ENCODE data around the gene FAM135A.
"Not testable (repeated sequence)": the region's sequence is repeated elsewhere in the genome, so short reads cannot be mapped to it uniquely, and the experiment has no call there.

The FAM135A gene

GRCh38 chr6:70396163-70396562, 17.1 kb upstream of the FAM135A start:
- no peak for DNase-seq

- no peak for DNase-seq
Observed at GRCh38 chr6:70396796-70397729, 16.2 kb upstream of the FAM135A start.

- DNase-seq = no peak
Observed at GRCh38 chr6:70398783-70399728, 14.3 kb upstream of the FAM135A start.

DNA sequence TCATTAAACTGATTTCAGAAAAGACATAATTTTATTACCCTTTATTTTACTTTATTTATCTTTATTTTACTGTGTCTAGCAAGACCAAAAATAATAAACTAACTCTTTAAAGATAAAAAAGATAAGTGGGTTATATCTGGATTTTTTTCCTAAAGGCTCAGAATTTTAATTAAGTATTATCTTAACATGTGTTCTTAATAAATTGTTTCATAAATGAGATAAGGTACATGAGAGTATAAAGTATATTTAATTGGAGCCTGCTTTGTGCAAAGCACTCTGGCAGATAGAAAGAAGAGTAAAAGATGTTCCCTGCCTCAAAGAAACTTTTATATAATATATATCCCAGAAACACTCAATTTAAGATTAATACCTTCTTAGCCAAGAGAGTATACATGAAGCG, 8.7 kb upstream of the FAM135A start:
- no peak for DNase-seq

GRCh38 chr6:70409216-70409615, 4.1 kb upstream of the FAM135A start:
- no peak for DNase-seq

DNA sequence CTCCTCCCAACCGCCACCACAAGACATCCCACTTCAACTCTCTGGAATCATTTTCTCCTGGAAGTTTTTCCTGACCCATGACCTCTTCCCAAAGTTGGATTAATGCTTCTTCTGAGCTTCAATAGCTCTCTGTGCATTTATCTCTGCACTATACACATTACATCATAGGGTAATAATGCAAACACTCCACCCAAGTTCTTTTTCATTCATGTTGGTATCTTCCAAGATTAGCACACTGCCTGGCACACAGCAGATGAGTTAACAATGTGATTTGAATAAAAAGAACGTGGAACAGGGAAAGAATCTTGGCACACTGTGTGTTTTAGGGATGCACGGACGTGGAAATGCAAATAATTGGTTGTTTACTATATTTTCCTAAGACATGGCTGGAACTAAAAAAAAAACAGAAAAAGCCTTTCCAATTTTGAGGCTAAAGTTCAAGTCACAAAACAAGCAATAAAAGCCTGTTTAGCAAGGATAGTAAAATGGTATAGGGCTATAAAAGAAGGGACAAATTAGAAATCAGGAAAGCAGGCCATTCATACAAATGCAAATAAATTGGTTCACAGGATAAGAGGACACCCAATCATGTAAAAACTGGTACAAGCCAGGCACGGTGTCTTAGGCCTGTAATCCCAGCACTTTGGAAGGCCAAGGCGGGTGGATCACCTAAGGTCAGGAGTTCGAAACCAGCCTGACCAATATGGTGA, 1.6 kb upstream of the FAM135A start:
- DNase-seq = no peak

- peak in 1 of 58 donors; percentile 50 for DNase-seq
Observed at GRCh38 chr6:70412252-70413113, 825 bp upstream of the FAM135A start.

DNA sequence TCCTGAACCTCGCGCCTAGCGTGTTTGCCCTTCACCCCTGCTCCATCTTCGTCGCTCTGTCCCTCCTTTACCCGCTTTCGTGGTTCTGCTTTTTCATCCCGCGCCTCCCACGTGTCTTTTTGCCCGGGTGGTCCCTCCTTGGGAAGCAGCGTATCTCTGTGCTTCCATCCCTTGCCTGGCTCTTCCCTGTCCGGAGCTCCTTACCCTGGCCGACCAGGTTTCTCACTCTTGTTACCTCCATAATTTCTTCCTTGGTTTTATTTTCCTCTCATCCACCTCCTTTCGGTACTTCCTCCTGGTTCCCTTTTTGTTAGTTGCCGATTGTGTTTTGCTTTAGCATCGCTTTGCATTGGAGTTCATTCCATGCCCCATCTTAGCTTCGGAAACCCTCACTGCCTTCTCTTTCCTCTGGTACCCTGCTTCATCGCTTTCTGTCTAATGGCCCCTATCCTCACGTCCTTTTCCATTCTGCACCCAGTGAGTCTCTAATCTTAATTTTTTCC, 735 bp downstream of the FAM135A start:
- DNase-seq = peak in 30 of 58 donors; percentile 1 to 60 (median 37)

DNA sequence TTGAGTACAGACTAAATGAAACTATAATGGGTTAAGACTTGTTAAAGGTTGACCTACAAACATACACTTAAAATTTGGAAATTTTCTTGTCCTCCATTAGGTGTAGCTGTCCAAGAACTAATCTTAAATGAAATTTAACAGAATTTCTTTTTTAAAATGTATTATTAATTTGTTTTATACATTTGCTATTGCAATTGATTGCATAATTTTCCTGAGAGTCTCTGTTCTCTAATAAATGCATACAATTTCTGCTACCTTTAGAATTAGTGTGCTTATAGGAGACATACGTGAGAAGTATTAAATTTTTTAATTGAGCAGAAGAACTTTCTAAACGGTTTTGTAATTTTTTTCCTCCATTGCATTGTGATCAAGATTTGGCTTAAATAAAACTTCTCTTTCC, 1.5 kb downstream of the FAM135A start:
- DNase-seq = no peak

GRCh38 chr6:70415247-70415646, 1.9 kb downstream of the FAM135A start:
- DNase-seq = no peak

DNA sequence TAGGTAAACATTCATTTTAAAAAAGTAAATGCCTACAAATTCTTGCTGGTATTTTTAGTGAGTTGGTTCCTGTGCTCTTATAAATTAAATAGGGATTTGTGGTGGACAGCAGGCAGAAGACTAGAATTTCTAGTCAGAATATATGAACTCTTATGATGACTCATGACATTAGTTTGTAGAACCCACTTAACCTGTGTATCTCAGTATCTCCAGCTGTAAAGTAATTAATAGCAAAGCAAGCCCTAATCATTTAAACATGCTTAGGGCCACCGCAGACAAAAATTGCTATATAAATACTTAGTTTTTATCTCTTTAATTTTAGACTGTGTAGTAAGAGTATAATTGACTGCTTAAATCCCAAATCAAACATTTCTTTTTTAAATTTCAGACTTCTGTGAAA, 2.4 kb downstream of the FAM135A start:
- no peak for DNase-seq

DNA sequence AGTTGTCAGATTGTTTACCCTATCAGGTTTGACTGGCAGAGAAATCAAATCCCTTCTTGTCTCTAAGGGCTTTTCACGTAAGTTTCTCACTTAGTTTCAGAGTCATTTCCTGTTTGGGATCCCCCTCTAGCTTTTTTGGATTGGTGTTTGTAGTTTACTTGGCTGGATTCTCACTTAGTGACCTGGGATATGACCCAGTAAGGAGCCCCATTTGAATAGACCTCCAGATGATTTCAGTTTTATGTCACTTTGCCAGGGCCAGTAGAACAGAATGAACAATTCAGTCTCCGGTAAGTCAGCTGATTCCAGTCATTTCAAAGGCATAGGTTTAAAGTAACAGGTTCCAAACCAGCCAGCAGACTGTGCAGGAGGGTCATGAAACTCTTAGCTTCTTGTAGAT, 8.2 kb downstream of the FAM135A start:
- DNase-seq = peak in 1 of 58 donors; percentile 2

DNA sequence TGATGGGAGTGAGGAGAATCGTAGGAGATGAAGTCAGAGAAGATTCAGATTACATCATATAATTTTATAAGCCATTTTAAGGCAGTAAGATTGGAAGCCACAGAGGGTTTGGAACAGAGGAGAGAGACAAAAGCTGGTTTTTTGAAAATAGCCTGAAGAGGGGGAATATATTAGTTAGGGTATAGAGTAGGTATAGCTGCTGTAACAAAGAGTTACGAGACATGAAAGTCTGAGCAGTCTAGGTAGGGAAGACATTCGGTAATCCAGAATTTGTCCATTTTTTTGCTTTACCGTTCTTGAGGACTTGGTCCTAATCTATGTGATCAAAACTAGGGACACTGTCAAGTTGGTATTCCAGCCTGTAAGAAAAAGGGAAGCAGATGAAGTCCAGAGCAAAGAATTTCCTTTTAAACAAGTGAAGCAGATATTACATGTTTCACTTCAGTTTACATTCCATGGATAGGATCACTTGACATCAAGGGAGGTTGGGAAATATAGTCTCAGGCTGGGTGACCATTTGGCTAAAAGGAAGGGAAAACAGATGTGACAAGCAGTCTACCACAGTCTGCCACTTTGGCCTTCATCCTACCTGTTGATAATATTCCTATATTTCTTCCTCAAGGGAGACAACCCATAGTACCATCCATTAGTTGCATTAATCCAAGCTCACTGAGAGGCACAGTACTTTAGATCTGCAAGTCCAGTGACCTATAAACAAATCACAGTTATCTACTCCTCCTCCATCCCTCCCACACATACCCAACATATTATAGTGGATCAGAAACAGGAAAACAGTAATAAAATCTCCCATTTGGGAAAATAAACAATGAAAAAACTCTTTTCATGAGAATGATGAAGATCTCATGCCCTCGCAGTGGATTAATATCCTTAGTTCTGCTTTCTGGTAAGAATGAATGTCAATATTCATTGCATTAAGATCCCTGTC, 10.2 kb downstream of the FAM135A start:
- no peak for DNase-seq

DNA sequence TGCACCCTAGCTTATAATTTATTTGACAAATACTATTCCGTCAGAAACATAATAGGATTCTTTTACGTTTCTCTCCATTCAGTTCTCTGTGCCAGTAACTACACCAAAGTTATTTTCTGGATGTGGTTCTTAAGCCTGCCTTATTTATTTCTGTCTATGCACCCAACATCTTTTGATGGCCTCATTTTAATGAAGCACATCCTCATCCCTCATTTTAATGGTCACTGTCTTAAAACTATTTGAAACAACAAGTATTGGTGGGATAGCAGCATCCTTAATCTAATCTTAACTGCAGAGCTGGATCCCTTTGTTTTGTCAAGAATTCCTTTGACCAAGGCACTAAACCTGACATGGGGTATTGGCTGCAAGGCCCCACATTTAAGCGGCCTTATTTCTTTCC, 11.0 kb downstream of the FAM135A start:
- DNase-seq = no peak

DNA sequence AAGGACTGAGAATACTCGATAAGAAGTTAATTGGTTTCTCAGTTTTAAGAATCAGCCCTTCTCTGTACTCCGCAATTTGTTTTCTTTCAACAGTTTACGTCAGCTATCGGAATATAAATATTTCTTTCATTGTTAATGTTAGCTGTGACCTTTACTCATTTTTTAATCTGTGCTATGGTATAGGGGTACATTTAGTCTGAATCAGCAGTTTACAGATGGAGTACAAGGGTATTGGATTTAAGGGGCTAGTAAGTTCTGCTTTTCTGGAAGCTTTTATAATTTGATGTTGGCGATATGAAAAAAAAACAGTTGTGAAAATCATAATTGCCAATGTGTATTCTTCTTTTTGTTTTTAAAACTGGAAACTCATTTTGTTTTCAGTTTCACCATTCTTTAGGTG, 23.0 kb downstream of the FAM135A start:
- no peak for DNase-seq

DNA sequence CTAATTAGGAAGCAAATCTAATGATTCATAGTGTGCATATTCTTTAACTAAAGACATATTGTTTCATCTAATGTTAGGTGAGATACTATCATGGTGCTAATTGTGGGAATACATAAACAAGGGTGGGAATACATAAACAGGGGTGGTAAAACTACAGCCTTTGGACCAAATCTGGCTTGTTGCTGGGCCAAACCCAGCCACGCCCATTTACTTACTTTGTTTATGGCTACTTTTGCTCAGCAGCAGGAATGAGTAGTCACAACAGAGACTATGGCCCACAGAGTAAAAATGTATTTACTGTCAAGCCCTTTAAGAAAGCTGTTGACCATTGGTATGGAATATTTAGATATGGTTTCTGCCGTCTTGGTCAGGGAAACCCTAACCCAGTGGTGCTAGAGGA, 31.7 kb downstream of the FAM135A start:
- no peak for DNase-seq

GRCh38 chr6:70447343-70448070, 34.2 kb downstream of the FAM135A start:
- DNase-seq = peak in 4 of 58 donors; percentile 2 to 16 (median 9)

DNA sequence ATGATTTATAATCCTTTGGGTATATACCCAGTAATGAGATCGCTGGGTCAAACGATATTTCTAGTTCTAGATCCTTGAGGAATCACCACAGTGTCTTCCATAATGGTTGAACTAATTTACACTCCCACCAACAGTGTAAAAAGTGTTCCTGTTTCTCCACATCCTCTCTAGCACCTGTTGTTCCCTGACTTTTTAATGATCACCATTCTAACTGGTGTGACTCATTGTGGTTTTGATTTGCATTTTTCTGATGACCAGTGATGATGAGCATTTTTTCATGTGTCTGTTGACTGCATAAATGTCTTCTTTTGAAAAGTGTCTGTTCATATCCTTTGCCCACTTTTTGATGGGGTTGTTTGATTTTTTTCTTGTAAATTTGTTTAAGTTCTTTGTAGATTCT, 40.6 kb downstream of the FAM135A start:
- not testable (repeated sequence) for DNase-seq

Data from anterior cingulate cortex (tissue), 58 donors.